Measurements from ENCODE around the gene USP12. TPM values are rescaled to one million over a fixed set of nuclear protein-coding genes. Genes with fewer than 3 reads are reported as not detected.
A peak's percentile ranks its signal among the peaks of the same experiment; 100 is the strongest.

USP12 gene
- polyA plus RNA-seq, 3 donors = 12.8 to 23.4 (median 14.5) TPM

DNA sequence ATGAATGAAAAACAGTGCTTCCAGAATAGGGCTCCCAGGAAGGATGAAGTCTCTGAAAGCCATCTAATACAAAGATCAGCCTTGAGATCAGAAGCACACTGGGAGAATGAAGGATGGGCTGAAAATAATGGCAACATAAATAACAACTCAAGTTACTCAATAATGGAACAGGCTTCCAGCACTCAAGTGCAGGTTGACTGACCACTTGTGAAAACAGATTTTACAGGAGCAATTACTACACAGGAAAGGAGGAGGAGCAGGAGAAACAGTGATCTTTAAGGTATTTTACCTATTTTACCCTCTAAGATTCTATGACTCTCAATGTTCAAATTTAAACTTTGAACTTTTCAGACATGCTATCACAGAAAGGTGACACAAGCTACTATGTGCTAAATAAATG is 106.0 kb downstream of the USP12 start:
- peak overlapping the region in 1 of 7 donors; percentile 76 for H3K27ac Mint-ChIP-seq
- no peak overlapping the region for H2AFZ ChIP-seq (ENCODE audit: insufficient read depth, low read depth, low read length, poor library complexity, severe bottlenecking)
- H3K4me3 Mint-ChIP-seq = no peak overlapping the region
- H3K79me2 ChIP-seq (ENCODE audit: insufficient read depth, low read length) = no peaks in the 10 kb centered on the region
- no peak overlapping the region for H3K4me3 ChIP-seq (replicated peaks in 1 of 3; ENCODE audit: low read depth in 2 of 3, low read length in 3 of 3)
- no peak overlapping the region for H3K9ac ChIP-seq (ENCODE audit: insufficient read depth, low read length, poor library complexity, severe bottlenecking)
- H3K4me2 ChIP-seq (replicated peaks; ENCODE audit: extremely low read depth, low read length, poor library complexity, severe bottlenecking) = no peak overlapping the region
- TF ChIP-seq, protein P1, sequence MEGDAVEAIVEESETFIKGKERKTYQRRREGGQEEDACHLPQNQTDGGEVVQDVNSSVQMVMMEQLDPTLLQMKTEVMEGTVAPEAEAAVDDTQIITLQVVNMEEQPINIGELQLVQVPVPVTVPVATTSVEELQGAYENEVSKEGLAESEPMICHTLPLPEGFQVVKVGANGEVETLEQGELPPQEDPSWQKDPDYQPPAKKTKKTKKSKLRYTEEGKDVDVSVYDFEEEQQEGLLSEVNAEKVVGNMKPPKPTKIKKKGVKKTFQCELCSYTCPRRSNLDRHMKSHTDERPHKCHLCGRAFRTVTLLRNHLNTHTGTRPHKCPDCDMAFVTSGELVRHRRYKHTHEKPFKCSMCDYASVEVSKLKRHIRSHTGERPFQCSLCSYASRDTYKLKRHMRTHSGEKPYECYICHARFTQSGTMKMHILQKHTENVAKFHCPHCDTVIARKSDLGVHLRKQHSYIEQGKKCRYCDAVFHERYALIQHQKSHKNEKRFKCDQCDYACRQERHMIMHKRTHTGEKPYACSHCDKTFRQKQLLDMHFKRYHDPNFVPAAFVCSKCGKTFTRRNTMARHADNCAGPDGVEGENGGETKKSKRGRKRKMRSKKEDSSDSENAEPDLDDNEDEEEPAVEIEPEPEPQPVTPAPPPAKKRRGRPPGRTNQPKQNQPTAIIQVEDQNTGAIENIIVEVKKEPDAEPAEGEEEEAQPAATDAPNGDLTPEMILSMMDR (IDR thresholded peaks at IDR 0.05) = no peak
- intact Hi-C loops (cut with micrococcal nuclease) = no loop called here
- H3K36me3 ChIP-seq (replicated peaks in 1 of 2; ENCODE audit: control insufficient read depth in 1 of 2, insufficient read depth in 2 of 2, low read length in 2 of 2) = peaks cover 7 to 28% of the 10 kb centered on the region in 2 donors
- H3K27me3 ChIP-seq (ENCODE audit: control insufficient read depth in 2 of 2, insufficient read depth in 2 of 2, low read length in 2 of 2) = no peaks in the 10 kb centered on the region
- H3K9me3 ChIP-seq (replicated peaks in 1 of 2; ENCODE audit: control insufficient read depth in 1 of 2, insufficient read depth in 1 of 2, low read length in 2 of 2) = peaks cover 0 to 2% of the 10 kb centered on the region in 2 donors
- H3K9me3 Mint-ChIP-seq = peaks cover 0 to 7% (median 0%) of the 10 kb centered on the region in 7 donors
- H4K20me1 ChIP-seq (ENCODE audit: insufficient read depth, low read length) = no peaks in the 10 kb centered on the region
- no peak overlapping the region for H3K27ac ChIP-seq (ENCODE audit: low read depth in 1 of 2, low read length in 2 of 2)
- no peaks in the 10 kb centered on the region for H3K4me1 ChIP-seq (ENCODE audit: control insufficient read depth in 1 of 2, insufficient read depth in 2 of 2, low read length in 2 of 2)
- peaks cover 32 to 33% of the 10 kb centered on the region in 2 donors for H3K36me3 Mint-ChIP-seq
- no peaks in the 10 kb centered on the region for H3K4me1 Mint-ChIP-seq
- no peak for DNase-seq
- no peaks in the 10 kb centered on the region for H3K27me3 Mint-ChIP-seq (ENCODE audit: low read depth in 3 of 3)

- no peak overlapping the region for H3K4me2 ChIP-seq (replicated peaks; ENCODE audit: extremely low read depth, low read length, poor library complexity, severe bottlenecking)
- Mint-ChIP-seq H3K36me3 (peaks cover 22 to 25% of the 10 kb centered on the region in 2 donors), H3K9me3 (peaks cover 0 to 7% (median 0%) of the 10 kb centered on the region in 7 donors), H3K27me3 (ENCODE audit: low read depth in 3 of 3) (no peaks in the 10 kb centered on the region), H3K4me3 (no peak overlapping the region), H3K27ac (no peak overlapping the region), H3K4me1 (no peaks in the 10 kb centered on the region)
- no peak overlapping the region for H3K9ac ChIP-seq (ENCODE audit: insufficient read depth, low read length, poor library complexity, severe bottlenecking)
- no peak overlapping the region for H3K4me3 ChIP-seq (replicated peaks in 1 of 3; ENCODE audit: low read depth in 2 of 3, low read length in 3 of 3)
- H3K27me3 ChIP-seq (ENCODE audit: control insufficient read depth in 2 of 2, insufficient read depth in 2 of 2, low read length in 2 of 2) = no peaks in the 10 kb centered on the region
- H2AFZ ChIP-seq (ENCODE audit: insufficient read depth, low read depth, low read length, poor library complexity, severe bottlenecking) = no peak overlapping the region
- H3K4me1 ChIP-seq (ENCODE audit: control insufficient read depth in 1 of 2, insufficient read depth in 2 of 2, low read length in 2 of 2) = no peaks in the 10 kb centered on the region
- intact Hi-C loops (cut with micrococcal nuclease) = no loop called here
- 100% methylated on average over 4 of the region's 9 CpGs for WGBS (ENCODE audit: insufficient coverage)
- no peak for DNase-seq
- H3K79me2 ChIP-seq (ENCODE audit: insufficient read depth, low read length) = no peaks in the 10 kb centered on the region
- H3K36me3 ChIP-seq (replicated peaks in 1 of 2; ENCODE audit: control insufficient read depth in 1 of 2, insufficient read depth in 2 of 2, low read length in 2 of 2) = peaks cover 4 to 16% of the 10 kb centered on the region in 2 donors
- H3K27ac ChIP-seq (ENCODE audit: low read depth in 1 of 2, low read length in 2 of 2) = no peak overlapping the region
- TF ChIP-seq, protein P1 (IDR thresholded peaks at IDR 0.05) = no peak
- H4K20me1 ChIP-seq (ENCODE audit: insufficient read depth, low read length) = no peaks in the 10 kb centered on the region
- H3K9me3 ChIP-seq (replicated peaks in 1 of 2; ENCODE audit: control insufficient read depth in 1 of 2, insufficient read depth in 1 of 2, low read length in 2 of 2) = peaks cover 0 to 2% of the 10 kb centered on the region in 2 donors
Observed at GRCh38 chr13:27064252-27064995, 107.2 kb downstream of the USP12 start.

All from CD14-positive monocyte (primary cell).